ENCODE results near the gene SLC6A19. TPM values are rescaled to one million over a fixed set of nuclear protein-coding genes. Genes with fewer than 3 reads are reported as not detected.

SLC6A19 gene
- total RNA-seq, 2 donors from 2014 or later = 0.09 to 0.15 TPM

- peaks cover 5% of the 10 kb centered on the region for H3K4me1 Mint-ChIP-seq
- DNase-seq = no peak
- 81 to 84% methylated on average over 5 to 7 of the region's 7 CpGs for WGBS, 2 experiments (ENCODE audit: insufficient coverage in 1 of 2, insufficient read length in 1 of 2)
Measured at GRCh38 chr5:1202798-1203185, 1.4 kb downstream of the SLC6A19 start.

DNA sequence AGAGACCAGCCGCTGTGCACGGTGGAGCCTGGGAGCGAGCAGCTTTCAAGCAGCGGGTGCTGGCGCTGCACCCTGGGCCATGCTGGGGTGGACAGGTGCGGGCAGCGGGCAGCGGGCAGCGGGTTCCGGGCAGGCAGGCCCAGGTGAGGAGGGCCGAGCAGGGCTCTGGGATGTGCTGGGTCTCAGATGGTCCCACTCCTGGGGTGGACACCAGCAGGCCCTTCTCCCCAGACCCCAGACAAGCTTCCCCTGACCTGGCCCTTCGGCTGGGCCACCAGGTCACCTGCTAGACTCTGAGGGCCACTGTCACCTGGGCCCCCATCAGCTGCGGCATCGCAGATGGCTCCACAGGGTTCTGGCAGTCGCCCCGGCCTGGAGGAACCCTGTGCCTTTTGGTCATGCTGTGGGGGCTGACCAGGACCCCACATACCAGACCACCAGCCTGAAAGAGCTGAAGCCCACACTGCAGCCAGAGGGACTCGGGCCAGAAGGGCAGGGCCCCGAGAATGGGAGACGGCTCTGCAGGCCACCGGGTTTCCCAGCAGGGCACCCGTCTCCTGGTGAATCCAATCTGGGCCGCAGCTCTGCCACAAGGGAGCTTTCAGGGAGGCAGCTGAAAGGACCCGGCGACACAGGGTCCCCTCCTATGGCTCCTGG is 2.0 kb downstream of the SLC6A19 start:
- Histone ChIP-seq H3K4me3 (ENCODE audit: low read length) (no peak overlapping the region), H3K27ac (ENCODE audit: low read depth, low read length) (no peak overlapping the region), H3K4me1 (ENCODE audit: control insufficient read depth, insufficient read depth, low read length) (no peaks in the 10 kb centered on the region), H3K9me3 (ENCODE audit: control insufficient read depth, low read length) (no peaks in the 10 kb centered on the region), H3K9ac (ENCODE audit: extremely low read depth, low read length, poor library complexity, severe bottlenecking) (no peak overlapping the region), H3K36me3 (ENCODE audit: control insufficient read depth, insufficient read depth, low read length) (no peaks in the 10 kb centered on the region), H3K27me3 (ENCODE audit: control insufficient read depth, insufficient read depth, low read length, poor library complexity, severe bottlenecking) (peaks cover 9% of the 10 kb centered on the region)
- TF ChIP-seq, protein P1, sequence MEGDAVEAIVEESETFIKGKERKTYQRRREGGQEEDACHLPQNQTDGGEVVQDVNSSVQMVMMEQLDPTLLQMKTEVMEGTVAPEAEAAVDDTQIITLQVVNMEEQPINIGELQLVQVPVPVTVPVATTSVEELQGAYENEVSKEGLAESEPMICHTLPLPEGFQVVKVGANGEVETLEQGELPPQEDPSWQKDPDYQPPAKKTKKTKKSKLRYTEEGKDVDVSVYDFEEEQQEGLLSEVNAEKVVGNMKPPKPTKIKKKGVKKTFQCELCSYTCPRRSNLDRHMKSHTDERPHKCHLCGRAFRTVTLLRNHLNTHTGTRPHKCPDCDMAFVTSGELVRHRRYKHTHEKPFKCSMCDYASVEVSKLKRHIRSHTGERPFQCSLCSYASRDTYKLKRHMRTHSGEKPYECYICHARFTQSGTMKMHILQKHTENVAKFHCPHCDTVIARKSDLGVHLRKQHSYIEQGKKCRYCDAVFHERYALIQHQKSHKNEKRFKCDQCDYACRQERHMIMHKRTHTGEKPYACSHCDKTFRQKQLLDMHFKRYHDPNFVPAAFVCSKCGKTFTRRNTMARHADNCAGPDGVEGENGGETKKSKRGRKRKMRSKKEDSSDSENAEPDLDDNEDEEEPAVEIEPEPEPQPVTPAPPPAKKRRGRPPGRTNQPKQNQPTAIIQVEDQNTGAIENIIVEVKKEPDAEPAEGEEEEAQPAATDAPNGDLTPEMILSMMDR (conservative IDR thresholded peaks at IDR 0.05) = no peak
- Mint-ChIP-seq H3K27ac (no peak overlapping the region), H3K9me3 (no peaks in the 10 kb centered on the region), H3K27me3 (ENCODE audit: insufficient read depth) (peaks cover 3% of the 10 kb centered on the region), H3K36me3 (ENCODE audit: low read depth) (no peaks in the 10 kb centered on the region), H3K4me1 (peaks cover 5% of the 10 kb centered on the region), H3K4me3 (no peak overlapping the region)
- WGBS, 2 experiments (ENCODE audit: insufficient coverage in 1 of 2, insufficient read length in 1 of 2) = 88 to 95% methylated on average over 19 to 24 of the region's 24 CpGs
- DNase-seq = no peak

More at GRCh38 chr5:1202798-1203185, 1.4 kb downstream of the SLC6A19 start:
- H3K4me3 Mint-ChIP-seq = no peak overlapping the region
- no peak overlapping the region for H3K4me3 ChIP-seq (ENCODE audit: low read length)
- no peaks in the 10 kb centered on the region for H3K36me3 Mint-ChIP-seq (ENCODE audit: low read depth)
- no peaks in the 10 kb centered on the region for H3K4me1 ChIP-seq (ENCODE audit: control insufficient read depth, insufficient read depth, low read length)
- no peak overlapping the region for H3K27ac Mint-ChIP-seq
- H3K9me3 ChIP-seq (ENCODE audit: control insufficient read depth, low read length) = no peaks in the 10 kb centered on the region
- no peak overlapping the region for H3K9ac ChIP-seq (ENCODE audit: extremely low read depth, low read length, poor library complexity, severe bottlenecking)
- H3K27me3 Mint-ChIP-seq (ENCODE audit: insufficient read depth) = peaks cover 3% of the 10 kb centered on the region
- H3K36me3 ChIP-seq (ENCODE audit: control insufficient read depth, insufficient read depth, low read length) = no peaks in the 10 kb centered on the region
- H3K9me3 Mint-ChIP-seq = no peaks in the 10 kb centered on the region
- TF ChIP-seq, protein P1 (conservative IDR thresholded peaks at IDR 0.05) = no peak
- H3K27me3 ChIP-seq (ENCODE audit: control insufficient read depth, insufficient read depth, low read length, poor library complexity, severe bottlenecking) = peaks cover 14% of the 10 kb centered on the region
- H3K27ac ChIP-seq (ENCODE audit: low read depth, low read length) = no peak overlapping the region

DNA sequence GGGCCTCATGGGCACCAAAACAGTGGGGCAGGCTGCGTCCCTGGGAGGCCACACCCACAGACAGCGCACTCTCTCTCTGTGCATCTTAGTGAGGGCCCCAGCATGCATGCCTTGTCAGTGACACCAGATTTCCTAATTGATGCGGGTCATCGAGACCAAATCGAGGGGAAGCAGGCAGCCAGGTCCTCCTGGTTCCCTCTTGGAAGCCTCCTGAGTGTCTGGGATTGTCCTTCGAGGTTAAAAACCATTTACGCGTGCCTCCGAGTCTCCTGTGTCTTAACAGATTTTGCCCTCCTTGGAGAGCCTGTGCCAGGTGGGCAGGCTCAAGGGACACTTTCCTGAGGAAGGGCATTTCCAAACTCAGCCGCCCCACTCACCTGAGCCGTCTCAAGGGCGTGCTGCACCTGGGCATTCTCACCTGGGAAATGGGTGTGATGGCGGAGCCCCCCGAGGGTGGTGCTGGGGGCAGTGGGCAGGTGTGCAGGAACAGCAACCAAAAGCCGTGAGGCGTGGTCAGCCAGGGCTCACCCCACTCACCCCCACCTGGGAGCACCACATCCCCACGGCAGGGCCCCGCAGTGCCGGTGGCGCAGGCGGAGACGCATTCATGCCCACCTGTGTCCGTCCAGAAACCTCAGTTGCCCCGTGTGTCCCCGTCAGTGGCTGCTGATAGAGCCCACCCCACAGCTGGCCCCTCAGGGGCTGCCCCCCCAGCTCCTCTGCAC is 2.7 kb downstream of the SLC6A19 start:
- Mint-ChIP-seq H3K4me3 (no peak overlapping the region), H3K27ac (no peak overlapping the region), H3K9me3 (no peaks in the 10 kb centered on the region), H3K36me3 (ENCODE audit: low read depth) (no peaks in the 10 kb centered on the region), H3K4me1 (peaks cover 5% of the 10 kb centered on the region), H3K27me3 (ENCODE audit: insufficient read depth) (peaks cover 3% of the 10 kb centered on the region)
- Histone ChIP-seq H3K36me3 (ENCODE audit: control insufficient read depth, insufficient read depth, low read length) (no peaks in the 10 kb centered on the region), H3K9me3 (ENCODE audit: control insufficient read depth, low read length) (no peaks in the 10 kb centered on the region), H3K4me3 (ENCODE audit: low read length) (no peak overlapping the region), H3K4me1 (ENCODE audit: control insufficient read depth, insufficient read depth, low read length) (no peaks in the 10 kb centered on the region), H3K27me3 (ENCODE audit: control insufficient read depth, insufficient read depth, low read length, poor library complexity, severe bottlenecking) (peaks cover 6% of the 10 kb centered on the region), H3K27ac (ENCODE audit: low read depth, low read length) (no peak overlapping the region), H3K9ac (ENCODE audit: extremely low read depth, low read length, poor library complexity, severe bottlenecking) (no peak overlapping the region)
- TF ChIP-seq, protein P1 (conservative IDR thresholded peaks at IDR 0.05) = no peak
- 90 to 97% methylated on average over 16 to 25 of the region's 25 CpGs for WGBS, 2 experiments (ENCODE audit: insufficient coverage in 1 of 2, insufficient read length in 1 of 2)
- no peak for DNase-seq

Data from endodermal cell (in vitro differentiated cells).